DMS 273 (cell line): ENCODE data around the gene RALBP1.
A peak's percentile ranks its signal among the peaks of the same experiment; 100 is the strongest.
"Not testable (repeated sequence)": the region's sequence is repeated elsewhere in the genome, so short reads cannot be mapped to it uniquely, and the experiment has no call there.

ENCODE experiments used
- DNase-seq: peaks from one replicate; lab custom pipeline; 2025; ENCODE audit not compliant: unreplicated experiment; lab: John Stamatoyannopoulos, UW

Gene RALBP1

DNA sequence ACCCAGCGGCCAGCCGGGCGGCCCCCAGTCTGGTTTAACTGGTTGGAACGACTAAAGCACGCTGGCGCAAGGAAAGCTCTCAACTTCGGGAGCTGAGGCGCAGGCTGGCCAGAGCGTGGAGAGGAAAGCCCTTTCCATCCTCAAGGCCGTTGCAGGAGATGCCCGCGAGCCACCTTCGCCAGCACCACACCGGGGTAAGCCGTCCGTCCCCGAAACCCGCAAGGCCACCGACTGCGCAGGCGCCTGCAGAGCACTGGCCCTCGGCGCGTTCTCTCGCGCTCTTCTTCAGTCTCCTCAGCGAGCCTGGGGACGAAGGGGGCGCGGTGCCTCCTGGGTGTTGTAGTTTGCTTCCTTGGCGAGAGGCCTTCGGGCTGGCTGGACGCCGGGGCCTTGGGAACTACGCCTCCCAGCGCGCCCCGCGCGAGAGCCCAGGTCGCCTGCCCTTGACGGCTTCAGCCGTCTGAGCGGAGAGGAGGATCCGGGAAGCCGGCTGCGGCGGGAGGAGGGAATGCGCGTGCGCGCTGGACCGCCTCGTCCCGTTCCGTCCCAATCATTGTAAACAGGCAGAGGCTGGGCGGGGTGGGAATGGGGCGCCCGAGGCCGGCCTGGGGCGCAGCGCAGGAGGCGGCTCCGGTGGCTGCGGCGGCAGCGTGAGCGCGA lies at the start of gene RALBP1:
Gene RALBP1 (plus strand): TSS at position 531 of the 660 bp plus-strand sequence. CDS start 37,533 bp downstream, outside the sequence.
- peak; percentile 100 for DNase-seq

DNA sequence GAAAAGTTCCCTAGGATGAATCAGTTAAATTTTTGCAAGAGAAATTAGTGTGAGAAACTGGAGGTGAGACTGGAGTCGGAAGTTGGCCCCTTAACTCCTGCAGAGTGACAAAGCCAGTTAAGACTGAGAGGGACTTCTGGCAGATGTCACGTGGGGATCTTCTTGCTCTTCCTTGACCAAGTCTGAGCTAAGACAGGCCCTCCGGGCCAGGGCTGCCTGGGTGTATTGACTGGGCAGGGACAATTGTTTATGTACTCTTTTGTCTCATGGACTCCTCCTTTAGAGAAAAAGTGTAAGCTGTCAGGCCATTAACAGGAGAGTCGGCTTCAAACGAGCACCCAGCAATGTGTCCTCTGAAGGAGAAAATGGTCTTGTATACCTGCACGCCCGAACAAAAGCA lies 48.6 kb upstream of the RALBP1 start:
- DNase-seq: no peak

DNA sequence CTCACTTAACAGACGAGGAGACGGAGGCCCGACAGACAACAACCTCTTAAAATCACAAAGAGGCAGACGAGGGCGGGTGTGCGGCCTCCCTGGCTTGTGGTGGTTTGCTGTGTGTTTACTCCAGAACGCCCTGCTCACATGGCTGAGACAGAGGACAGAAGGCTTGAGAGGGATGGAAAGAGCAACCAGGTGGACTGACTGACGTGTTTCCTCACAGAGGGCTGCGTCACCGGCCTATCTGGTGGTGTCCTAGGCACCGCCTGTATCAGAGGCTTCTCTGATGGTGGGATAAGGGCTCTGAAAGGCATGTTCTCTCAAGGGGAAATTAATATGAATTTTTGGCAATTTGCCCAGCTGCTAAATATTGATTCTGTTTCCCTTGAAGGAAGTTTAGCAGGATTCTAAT lies 47.0 kb upstream of the RALBP1 start:
- DNase-seq: peak; percentile 16

DNA sequence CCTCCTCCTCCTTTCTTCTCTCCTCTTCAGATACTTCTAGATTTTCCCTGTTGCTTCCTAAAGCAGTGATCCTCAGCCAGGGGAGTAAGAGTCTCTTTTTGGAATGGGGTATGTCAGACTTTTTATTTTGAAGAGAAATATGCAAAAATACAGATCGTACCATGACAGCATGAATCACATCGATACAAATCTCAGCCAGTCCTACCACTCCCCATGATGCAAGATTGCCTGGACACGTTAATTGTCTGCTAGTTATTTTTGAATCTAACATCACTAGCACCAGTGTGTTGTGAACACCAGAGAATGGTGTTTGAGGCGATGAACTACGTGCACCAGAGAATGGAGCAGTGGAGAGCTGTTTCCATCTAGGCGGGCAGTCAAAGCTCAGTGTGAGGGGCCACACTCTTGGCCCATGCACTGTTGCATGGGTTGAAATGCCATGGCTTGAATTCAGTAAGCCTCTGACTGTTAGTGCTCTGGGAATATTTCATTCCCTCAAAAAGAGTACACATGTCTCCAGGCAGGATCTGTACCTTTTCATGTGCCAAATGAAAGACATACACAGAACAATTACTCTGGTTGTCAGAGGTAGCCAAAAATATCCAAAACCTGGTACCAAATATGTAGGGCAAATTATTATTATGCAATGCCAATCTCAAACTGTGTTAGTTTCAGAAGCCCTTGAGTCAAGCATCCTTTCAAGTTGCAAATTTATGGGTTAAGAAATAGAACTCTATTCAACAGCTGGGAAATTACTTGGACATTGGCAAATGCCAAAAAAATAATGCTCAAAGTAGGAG lies 46.3 kb upstream of the RALBP1 start:
- no peak for DNase-seq

DNA sequence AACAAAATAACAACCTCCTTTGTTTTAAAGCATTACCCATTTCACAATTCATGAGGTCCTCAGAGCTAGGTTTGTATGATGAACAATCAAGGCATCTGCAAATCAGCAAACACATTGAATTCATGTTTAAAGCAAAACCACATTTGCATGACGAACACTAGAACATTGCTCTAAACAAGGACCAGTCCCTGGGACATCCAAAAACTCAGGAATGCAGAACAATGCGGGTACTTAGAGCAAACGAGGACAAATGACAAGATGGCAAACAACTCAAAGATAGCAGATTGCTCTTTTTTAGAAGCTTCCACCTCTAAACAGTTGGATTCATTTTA lies 45.7 kb upstream of the RALBP1 start:
- DNase-seq: no peak

DNA sequence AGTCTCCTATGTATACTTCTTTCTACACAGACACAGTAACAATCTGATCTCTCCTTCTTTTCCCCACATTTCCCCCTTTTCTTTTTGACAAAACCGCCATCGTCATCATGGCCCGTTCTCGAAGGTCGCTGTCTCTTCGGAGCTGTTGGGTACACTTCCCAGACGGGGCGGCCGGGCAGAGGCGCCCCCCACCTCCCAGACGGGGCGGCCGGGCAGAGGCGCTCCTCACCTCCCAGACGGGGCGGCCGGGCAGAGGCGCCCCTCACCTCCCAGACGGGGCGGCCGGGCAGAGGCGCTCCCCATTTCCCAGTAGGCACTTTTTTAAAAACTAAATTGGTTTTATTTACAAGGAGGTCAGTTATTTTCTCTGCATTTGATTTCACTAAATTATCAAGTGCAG lies 45.0 kb upstream of the RALBP1 start:
- not testable (repeated sequence) for DNase-seq

DNA sequence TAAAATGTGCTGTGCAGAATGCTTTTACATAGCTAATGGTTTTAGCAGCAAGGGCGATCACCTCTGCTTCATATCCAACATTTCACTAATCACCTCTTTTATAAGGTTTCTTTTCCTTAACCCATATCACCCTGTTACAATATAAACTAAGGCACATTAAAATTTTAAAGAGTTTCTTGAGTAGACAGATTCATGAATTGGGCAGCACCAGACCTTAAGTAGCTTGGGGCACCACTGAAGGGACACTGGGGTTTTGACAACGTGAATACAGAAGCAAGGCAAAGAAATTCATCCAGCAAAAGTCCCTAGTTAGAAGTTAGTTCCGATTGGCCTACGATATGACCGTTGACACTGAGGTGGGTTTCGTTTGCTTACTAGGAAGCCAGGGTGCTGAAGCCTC lies 44.0 kb upstream of the RALBP1 start:
- no peak for DNase-seq

DNA sequence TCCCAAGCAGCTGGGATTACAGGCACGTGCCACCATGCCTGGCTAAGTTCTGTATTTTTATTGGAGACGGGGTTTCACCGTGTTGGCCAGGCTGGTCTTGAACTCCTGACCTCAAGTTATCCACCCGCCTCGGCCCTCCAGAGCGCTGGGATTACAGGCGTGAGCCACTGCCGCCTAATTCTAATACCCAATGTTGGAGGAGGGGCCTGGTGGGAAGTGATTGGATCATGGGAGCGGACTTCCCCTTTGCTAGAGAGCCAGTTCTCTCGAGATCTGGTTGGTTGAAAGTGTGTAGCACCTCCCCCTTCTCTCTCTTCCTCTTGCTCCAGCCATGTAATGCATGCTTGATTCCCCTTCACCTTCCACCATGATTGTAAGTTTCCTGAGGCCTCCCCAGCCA lies 42.2 kb upstream of the RALBP1 start:
- peak; percentile 33 for DNase-seq

DNA sequence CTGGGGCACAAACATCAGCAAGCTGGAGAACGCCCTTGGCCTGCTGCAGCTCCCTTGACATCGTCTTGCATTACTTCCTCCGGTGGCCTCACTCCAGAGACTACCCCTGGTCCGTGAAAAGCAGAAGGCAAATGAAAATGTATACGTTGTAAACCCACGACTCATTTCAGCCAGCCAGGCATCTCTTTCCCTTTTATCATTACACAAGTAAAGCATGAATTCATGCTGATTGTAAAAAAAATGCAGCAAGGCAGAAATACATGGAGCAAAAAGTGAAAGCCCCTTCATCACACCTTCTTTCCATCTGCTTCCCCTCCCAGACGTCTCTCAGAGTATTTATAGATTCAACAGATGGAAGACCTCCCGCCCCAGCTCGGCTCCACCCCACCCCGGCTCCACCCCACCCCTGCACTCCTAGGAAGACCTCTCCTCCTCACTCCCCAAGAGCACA lies 41.6 kb upstream of the RALBP1 start:
- DNase-seq: peak; percentile 88

DNA sequence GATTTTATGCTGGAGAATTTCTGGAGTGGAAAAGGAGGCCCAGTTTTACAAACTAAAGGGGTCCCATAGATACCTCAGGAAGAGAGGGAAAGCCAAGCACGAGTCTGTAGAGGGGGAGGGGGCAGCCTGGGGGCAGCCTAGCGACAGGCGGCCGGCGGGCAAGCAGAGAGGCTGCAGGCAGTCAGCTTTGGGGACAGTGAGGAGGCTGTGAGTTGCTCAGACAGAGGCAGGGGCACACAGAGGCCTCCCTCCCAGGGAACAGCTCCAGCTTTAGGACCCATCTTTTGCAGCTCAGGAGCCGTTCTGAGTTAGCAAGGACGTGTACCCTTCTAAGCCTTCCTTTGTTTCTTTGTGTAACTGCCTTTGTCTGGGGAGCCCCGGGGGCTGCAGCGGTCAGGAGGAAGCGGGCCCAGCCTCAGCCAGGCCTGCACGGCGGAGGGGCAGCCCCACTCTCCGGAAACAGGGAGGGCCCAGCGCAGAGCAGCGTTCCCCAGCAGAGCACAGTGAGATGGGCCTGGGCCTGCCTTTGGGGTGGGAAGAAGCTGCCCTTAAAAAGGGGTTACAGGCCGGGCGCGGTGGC lies 41.1 kb upstream of the RALBP1 start:
- DNase-seq: no peak

DNA sequence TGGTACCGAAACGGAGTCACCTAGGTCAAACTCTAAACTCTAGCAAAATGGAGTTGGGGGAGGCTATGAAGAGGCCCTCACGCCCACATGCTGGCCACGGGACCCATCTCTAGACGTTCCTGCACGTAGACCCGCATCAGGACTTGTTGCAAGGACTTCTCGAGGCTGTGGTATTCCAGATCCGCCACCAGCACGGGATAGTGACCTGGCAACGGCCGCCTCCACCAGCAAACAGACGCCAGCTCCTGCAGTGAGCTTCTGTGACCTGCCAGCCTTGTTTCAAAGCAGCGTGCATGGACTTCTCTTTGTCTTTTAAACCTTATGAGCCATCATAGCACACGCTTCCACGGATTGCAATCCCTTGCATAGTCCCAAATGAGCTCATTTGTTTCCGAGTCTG lies 40.3 kb upstream of the RALBP1 start:
- DNase-seq: no peak

DNA sequence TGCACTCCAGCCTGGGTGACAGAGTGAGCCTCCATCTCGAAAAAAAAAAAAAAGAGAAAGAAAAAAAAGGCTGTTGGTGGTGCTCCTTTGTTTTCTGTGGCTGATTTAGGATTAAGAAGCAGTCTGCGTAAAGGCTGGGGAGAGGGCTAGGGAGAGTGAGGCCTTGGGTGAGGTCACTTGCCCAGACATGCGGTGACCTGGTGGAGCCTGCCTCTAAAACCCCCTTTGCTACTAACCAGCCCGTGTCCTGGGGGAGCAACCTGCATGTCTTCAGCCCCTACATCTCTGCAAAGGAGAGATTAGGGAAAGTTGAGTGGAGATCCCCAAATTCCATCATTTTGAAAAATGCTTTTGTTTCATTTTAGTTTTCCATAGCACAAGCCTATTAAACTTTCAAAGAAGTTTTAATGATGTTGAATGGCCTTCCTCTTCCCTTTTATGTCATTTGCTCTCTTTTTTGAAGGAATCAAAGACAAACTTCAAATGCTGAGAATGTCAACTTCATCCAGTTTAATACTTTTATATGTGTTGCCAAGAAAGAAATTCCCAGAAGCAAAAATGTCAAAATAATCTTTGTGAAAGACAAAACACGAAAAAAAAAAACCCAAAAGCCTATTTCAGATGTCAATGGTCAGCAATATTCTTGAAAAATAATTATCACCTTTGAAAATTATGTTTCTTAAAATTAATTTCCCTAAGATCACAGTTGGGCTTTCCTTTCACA lies 38.9 kb upstream of the RALBP1 start:
- no peak for DNase-seq

DNA sequence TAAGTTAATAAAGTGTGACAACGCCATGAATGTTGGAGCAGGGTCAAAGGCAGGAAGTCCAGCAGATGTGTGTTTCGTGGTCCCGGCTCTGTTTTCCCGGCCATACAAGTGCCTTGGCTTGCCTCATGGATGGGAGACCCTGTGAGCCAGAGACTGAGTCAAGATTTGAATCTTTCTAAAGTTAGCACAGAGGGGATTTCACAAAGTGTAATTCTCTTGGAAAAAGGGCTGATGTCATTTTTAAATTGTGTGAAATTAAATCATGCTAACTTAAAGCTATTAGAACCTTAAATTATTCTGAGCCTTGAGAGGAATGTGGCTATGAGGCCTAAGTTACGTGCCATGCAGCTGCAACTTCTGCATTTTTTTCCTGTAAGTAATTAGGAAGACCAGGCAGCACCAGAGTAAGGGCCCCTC lies 38.3 kb upstream of the RALBP1 start:
- no peak for DNase-seq

DNA sequence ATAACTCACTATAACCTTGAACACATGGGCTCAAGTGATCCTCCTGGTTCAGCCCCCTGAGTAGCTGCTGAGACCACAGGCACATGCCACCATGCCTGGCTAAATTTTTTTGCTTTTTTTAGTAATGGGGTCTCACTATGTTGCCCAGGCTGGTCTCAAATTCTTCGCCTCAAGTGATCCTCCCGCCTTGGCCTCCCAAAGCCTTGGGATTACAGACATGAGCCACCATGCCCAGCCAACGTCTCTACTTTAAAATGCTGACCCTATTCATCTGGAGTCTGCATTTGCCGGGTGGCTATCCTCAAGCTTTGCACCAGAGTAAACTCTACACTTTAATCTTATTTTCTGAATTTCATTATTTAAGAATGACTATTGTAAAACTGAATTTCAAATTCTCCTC lies 37.6 kb upstream of the RALBP1 start:
- no peak for DNase-seq

DNA sequence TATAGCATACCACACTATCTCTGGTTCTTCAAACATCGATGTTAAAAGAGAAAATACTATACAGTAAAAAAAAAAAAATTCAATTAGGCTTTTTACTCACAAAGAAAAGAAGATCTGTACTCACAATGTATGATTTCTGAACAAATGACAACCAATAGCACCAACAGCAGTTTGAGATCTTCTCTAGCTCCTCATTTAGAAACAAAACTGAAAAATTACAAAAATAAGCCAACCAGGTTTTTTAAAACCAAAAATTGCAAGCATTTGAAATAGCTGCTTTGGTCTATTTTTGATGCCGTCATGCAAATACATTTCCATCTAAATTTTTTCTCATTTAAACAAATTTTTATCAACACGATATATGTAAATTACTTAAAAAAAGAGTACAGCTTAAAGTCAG lies 34.3 kb upstream of the RALBP1 start:
- DNase-seq: no peak

DNA sequence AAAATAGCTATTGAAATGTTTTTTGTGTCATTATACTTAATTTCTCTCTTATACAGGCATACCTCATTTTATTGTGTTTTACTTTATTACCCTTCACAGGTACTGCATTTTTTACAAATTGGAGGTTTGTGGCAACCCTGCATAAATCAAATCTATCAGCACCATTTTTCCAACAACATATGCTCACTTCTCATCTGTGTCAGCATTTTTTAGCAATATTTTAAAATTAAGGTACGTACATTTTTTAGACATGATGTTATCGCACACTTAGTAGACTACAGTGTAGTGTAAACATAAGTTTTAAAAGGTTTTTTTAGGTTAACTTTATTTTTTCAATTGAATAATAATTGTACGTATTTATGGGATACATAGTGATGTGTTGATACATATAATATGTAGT lies 30.8 kb upstream of the RALBP1 start:
- no peak for DNase-seq

DNA sequence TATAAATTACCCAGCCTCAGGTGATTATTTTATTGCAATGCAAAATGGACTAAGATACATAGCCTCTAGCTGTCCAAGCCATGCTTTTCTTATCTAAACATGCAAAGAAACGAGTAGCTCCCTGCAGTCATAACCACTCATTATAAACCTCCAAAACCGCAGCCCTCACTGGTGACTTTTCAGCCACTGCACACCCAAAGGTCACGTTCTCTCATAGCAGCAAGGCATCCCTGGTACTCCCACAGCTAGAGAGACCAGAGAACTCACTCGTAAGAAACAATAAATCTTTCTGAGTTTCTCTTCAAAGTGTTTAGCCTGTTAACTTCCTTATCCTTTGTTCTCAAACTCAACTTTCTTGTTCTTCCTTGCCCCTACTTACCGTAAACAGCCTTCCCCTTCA lies 28.5 kb upstream of the RALBP1 start:
- DNase-seq: no peak

DNA sequence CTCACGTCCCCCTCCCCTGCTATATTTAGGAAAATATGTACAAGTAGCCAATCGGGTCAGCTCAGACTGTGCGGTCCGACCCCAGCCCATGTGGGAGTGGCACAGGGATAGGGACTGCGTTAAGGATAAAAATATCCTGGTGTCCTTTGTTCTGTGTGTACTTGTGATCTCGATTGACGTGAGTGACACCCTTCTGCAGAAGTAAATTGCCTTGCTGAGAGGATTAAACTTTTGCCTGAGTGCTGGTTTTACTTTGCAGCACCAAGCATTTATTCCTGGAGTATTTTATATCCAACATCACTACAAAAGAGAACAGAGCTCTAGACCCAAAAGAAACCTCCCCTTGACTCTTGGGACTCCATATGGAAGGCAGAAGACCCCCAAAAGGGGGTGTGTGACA lies 28.0 kb upstream of the RALBP1 start:
- no peak for DNase-seq

DNA sequence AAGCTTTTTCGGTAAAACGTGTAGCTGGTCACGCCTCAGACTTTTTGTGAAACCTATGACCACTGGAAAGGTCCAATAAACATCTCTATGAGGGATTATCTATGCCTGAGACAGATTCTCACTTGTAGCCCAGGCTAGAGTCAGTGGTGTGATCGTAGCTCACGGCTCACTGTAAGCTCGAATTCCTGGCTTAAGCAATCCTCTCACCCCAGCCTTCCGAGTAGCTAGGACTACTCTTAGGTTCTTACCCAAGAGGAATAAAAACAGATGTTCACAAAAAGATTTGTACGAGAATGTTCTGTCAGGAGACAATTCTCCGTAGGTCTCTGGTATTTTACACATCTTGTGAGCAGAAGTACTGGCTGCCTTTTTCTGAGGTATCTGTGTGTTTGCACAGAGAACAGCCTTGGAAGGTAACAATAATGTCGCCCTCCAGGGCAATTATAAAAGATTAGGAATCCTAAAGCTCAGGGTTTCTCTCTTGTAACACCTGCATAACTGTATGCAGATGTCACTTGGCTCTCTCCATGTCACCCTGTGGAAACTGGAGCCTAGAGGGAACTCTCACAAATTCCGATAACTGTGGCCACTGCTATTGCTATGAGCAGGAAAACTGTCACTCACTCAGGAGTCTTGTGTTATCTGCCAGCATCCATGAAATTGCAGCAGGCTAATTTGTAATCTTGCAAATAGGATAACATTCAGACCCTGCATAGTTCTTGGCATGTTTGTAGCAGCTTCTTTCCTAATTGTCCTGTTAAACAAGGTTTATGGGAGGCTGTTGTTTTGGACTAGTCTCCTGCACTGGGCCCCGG lies 25.5 kb upstream of the RALBP1 start:
- no peak for DNase-seq

DNA sequence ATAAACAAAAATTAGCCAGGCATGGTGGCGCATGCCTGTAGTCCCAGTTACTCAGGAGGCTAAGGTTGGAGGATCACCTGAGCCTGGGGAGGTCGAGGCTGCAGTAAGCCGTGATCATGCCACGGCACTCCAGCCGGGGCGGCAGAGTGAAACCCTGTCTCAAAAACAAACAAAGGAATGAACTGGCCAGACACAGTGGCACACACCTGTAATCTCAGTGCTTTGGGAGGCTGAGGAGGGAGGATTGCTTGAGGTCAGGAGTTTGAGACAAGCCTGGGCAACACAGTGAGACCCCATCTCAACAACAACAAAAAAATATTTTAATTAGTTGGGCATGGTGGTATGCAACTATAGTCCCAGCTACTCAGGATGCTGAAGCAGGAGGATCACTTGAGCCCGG lies 24.4 kb upstream of the RALBP1 start:
- not testable (repeated sequence) for DNase-seq

DNA sequence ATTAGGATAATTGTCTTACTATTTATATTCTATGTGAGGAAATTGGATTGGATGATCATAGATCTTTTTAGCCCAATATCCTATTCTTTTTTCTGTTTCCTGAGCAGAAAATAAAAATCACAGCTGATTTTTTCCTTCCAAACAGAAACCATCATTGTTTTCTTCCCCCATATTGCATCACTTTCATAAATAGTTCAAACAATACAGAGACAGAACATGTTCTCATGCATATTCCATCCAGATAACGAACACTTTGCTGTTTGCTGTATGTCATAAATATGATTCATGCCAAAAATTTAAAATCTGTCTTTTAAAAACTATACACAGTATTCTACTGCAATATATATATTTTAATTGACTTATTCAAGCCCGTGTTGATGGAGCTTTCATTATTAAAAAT lies 22.0 kb upstream of the RALBP1 start:
- no peak for DNase-seq
